HS-5 (cell line): ENCODE data around the gene MLC1.

Source experiments
- DNase-seq: peaks from one replicate; pipeline ENCODE4 v3.0.0-alpha.2; 2012; ENCODE audit warnings: low read depth

MLC1 gene

GRCh38 chr22:50035131-50035881, 49.9 kb downstream of the MLC1 start:
- DNase-seq: no peak

- no peak for DNase-seq
These were observed 50.8 kb downstream of the MLC1 start for GRCh38 chr22:50034126-50035081.

GRCh38 chr22:50032941-50033601, 52.2 kb downstream of the MLC1 start:
- no peak for DNase-seq

GRCh38 chr22:50032109-50032871, 52.9 kb downstream of the MLC1 start:
- DNase-seq: no peak

- no peak for DNase-seq
These were observed 53.8 kb downstream of the MLC1 start for GRCh38 chr22:50031189-50032091.

- DNase-seq: peak; percentile 3
These were observed 54.7 kb downstream of the MLC1 start for GRCh38 chr22:50030297-50031188.

GRCh38 chr22:50027639-50028537, 57.3 kb downstream of the MLC1 start:
- no peak for DNase-seq

GRCh38 chr22:50025993-50026392, 59.2 kb downstream of the MLC1 start:
- no peak for DNase-seq

- no peak for DNase-seq
These were observed 62.9 kb downstream of the MLC1 start for GRCh38 chr22:50022171-50022819.

GRCh38 chr22:50020606-50021005, 64.6 kb downstream of the MLC1 start:
- no peak for DNase-seq

- DNase-seq: no peak
These were observed 65.9 kb downstream of the MLC1 start for GRCh38 chr22:50019316-50019715.

GRCh38 chr22:50018608-50019285, 66.5 kb downstream of the MLC1 start:
- no peak for DNase-seq

GRCh38 chr22:50017701-50018224, 67.5 kb downstream of the MLC1 start:
- no peak for DNase-seq

GRCh38 chr22:50016988-50017700, 68.1 kb downstream of the MLC1 start:
- no peak for DNase-seq

- no peak for DNase-seq
These were observed 68.8 kb downstream of the MLC1 start for GRCh38 chr22:50016308-50016987.
